ENCODE data around the gene RPS14.
A peak's percentile ranks its signal among the peaks of the same experiment; 100 is the strongest.

Gene RPS14

DNA sequence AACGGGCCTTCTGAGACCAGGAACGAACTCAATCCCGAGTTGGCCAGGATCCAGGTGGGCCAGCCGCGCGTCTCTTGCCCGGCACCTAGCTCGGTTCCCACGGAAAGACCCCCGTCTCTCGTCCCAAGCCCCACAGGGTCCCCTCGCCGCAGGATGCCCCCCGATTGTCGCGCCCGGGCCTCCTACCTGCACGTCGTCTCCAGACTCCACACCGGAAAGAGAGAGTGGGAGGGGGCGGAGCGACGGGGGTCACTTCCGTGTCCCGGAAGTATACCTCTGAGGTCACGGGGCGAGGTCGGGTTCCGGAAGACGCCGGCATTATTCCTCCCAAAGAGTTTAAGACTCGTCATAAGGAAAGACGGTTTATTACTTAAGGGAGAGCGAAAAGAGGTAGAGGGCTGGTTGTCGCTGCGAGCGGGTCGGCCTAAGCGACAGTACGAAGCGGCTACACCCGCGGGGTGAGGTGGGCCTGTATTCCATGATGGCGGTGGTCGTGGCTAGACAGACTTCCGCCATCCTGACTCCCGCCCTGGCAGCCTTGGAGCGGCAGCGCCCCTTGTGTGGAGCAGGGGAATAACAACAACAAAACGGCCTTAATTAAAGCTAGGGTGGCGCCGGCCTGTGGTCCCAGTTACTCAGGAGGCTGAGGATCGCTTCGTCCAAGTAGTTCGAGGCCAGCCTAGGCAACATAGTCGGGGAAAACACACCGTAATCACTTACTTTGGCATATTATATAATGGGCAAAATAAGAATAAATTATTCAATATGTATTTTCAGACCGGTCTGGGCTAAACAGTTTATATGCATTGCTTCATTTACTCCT lies at the start of gene RPS14:
RPS14 (minus strand) TSS at position 223 of the 823 bp plus-strand sequence. CDS start 2,006 bp downstream, outside the sequence.
- peak; percentile 92 for DNase-seq

DNA sequence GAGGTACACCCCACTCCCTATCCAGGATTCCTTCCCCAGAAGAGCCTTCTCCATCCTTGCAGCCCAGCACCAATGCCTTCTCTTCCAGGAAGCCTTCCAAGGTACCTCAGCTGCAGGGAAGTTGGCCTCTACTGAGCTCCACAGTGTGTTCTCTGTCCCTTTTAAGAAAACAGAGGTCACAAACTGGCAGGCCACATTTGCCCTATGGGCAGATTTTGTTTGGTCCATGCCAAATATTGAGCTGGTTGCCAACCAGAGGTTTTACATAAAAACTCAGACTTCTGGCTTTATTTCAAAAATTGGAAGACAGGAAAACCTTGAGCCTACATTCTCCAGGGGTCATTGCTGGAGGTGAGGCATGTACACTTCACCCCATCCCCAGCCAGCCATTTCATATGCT lies 49.4 kb upstream of the RPS14 start:
- no peak for DNase-seq

DNA sequence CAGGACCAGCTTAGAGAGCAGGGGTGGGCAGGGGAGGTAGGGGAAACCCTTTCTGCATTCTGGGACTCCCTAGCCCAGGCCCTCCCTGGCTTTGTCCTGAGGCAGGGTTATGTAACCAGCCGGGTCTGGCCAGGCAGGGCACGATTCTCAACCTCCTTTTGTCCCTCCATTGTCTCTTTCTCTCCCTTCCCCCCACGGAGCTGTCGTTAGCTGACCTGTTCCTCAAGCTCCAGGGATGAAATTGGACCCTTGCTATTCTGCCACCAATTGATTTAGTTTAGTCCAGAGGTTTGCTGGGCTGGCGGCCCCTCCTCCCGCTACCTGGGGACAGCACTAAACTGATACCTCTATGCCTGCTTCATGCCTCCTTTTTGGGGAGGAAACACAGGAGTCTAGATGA lies 49.0 kb upstream of the RPS14 start:
- no peak for DNase-seq

DNA sequence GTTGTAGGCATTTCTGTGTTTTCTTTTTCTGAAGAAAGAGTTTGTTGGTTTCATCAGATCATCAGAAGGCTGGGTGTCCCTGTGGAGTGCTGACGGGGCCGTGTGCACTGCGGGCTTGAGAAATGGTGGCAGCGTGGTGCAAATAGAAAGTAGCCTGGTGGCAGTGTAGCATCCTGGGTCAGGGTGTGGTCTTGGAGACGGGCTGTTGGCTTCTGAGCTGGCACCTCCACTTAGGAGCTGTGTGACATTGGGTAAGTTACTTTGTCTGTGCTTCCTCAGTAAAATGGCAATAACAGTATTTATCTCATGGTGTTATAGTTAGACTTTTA lies 48.4 kb upstream of the RPS14 start:
- DNase-seq, result no peak

DNA sequence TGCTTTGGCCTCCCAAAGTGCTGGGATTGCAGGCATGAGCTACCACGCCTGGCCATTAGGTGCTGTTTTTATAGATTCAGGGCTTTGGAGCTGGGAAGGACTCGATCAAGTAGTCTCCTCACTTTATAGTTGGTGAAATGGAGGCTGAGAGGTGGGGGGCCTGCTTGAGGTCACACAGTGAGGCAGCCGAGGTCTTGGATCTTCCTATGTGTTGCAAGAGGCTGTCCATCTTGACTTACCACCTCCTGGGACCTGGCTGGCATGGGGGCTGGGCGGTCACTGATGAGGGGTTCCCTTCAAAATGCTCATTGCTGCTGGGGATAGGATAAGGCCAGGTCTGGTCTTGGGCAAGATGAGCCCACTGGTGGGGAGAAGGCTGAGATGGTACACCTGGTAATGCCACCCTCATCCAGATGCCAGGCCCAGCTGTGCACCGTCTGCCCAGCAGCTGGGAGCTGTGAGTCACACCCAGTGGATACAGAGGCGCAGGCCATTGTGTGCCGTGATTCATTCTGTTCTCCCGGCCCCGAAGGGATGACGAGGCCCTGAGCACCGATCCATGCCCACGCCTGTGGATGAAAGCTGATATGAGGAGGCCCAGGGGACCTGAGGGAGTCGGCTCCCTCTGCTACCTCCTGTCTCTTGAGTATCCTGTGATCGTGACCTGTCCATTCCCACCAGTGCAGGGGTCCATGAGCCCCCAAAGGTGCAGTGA lies 47.9 kb upstream of the RPS14 start:
- no peak for DNase-seq

DNA sequence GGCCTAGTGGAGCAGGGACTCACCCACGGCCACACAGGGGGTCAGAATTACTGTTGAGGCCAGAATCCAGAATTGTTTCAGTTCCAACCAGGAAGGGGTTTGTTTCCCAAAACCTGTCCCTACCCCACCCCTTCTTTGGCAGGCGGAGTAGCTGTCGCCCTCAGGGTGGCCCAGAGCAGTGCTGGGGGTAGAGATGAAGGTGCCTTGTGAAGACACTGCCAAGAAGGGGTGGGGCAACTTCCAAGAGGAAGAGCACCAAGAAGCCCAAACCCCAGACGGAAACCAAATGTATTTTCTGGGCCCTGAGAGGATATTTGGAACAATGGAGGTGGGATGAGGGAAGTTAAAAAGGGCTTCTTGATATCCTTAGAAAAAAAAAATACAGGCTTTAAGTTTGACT lies 47.0 kb upstream of the RPS14 start:
- no peak for DNase-seq

DNA sequence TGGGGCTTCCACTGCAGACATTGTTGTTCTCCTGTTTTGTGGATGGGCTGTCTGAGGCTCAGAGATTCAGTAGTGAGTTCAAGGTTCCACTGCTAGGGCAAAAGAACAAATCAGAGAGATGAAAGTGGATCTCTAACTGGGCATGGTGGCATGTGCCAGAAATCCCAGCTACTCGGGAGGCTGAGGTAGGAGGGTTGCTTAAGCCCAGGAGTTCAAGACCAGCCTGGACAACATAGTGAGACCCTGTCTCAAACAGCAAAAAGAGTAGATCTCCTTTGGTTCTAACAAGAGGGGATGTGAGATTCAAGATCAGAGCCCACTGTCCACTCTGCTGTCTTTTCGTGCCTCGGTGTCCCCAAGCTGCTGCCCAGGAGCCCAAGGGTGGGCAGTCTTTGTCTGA lies 46.6 kb upstream of the RPS14 start:
- no peak for DNase-seq

DNA sequence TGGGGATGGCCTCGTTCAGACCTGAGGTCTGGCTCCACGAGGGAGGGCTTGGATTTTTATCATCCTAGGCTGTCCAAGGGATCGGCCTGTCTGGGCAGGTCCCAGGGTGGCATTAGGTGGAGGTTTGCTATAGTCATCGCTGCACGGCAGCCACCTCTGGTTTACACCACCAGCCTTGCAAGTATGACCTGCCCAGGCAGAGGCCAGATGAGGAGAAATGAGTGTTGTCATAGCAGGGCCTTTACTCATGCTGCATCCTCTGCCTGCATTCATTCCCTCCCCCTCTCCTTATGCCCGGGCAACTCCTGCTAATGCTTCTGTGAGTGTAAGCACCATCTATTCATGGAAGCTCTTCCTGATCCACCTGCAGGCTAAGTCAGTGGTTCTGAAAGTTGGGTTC lies 43.1 kb upstream of the RPS14 start:
- no peak for DNase-seq

DNA sequence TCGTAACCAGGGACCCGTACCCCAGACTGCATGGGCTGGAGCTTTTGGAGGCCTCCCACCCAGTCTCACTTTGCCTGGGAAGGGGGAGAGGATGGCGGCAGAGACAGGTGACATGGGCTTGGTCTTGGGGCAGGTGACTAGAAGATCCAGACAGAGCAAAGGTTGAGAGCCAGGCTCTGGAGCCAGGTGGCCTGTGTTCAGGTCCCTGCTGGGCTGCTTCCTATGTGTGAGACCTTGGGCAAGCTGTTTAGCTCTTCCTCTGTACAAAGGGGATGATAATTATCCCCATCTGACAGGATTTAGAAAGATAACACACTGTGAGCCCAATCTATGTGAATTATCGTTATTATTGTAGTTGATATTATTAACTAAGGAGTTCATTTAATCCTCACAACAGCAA lies 42.3 kb upstream of the RPS14 start:
- no peak for DNase-seq

DNA sequence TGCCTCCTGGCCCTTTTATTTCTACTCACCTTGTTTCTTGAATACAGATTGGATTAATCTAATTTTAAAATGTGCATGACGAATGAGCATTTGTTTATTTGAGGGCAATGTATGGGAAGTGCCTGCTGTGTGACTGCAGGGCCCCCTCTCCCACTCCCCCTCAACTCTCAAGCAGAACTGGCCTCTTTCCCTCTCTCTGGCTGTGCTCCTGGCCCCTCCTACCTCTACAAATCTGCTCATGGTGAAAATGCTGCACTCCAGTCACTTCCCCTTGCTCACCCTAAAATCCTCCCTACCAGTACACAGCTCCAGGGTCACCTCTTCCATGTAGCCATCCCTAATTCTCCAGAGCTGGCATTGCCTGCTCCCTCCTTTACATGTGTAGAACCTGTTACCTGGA lies 41.2 kb upstream of the RPS14 start:
- DNase-seq, result no peak

DNA sequence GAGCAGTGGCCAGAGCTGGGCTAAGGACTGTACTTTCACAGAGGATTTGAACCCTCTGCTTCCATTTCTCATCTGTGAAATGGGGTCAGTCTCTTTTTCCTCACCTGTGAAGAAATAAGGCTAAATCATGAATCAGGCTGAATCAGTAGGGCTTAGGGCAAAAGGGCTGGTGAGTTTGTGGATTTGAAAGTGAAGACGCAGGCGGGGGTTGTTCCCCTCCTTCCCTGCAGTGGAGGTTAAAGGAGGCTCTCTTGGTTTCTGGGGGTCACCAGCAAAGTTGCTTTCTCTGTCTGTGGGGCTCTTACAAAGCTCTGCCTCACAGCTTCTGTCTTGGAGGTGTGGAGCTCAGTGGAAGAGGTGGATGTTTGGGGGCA lies 40.7 kb upstream of the RPS14 start:
- no peak for DNase-seq

DNA sequence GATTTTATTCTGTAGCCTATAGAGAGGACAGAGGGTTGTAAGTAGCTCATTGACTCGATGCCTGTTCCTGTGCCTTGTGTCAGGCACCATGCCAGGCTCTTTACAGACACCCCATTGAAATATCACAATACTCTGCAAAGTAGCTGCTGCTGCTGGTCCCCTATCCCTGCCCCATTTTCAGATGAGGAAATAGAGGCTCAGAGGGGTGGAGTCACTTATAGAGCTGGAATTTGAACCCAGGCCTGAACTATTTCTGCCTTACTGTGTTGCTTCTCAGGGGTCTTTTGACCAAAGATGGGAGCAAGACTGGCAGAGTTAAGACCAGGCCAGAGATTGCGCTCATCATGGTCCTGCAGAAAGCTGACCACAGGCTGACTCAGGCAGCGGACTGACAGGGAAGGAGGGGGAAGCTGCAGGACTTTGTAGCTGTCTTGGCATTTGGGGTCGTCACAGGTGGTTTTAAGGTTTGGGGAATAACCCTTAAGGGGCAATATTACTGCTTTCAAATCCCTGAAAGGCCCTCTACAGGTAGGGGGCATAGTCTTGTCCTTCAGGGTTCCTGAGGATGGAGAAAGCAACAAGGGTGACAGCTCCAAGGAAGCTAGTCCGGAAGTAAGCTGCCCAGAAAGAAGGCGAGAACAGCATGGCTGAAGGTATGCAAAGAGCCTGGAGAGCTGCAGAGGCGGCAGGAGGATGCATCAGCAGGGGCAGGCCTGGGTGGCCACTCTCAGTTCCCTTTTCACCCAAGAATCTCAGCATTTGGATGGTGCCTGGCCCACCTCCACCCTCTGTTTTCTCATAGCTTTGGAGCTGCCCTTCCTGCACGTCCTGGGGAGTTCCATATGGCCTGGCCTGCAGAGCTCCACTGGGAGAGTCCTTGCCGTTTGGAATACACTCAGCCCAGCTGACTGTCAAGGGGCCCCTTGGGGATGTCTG lies 40.1 kb upstream of the RPS14 start:
- DNase-seq, result peak; percentile 51

DNA sequence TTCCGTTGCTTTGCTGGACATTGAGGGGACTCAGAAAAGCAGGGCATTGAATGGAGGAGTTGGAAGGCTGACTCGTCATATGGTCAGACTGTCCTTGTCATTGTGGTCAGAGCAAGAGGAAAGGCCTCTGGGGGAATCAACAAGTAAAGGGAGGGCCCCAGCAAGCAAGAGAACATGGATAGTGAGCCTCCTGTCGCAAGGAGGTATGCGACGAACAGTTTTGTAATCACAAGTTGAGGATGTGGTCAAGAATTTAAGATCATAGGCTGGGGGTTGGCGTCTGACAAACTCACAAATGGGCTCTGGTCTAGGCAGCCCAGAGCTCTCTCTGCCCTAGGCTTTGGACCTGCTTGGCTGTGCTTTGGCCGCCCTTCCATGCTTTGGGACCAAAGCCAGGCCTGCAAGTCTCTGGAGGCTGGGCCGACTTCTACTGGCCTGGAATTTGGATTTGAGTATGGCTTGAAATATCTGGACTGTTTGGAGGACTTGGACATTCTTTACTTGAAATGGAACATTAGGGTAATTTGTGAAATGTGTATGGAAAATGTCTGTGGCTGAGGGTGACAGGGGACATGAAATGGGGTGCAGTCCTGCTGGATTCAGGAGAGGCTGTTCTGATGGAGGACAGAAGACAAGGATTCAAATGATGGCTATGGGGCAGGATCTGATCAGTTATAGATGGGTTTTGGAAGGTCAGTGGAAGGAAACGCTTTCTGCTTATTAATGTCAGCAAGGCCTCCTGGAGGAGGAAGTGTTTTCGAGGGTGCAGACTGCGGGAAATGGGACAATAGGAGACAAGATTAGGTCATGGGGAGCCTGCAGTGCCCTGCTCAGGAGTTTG lies 39.2 kb upstream of the RPS14 start:
- DNase-seq, result peak; percentile 50

DNA sequence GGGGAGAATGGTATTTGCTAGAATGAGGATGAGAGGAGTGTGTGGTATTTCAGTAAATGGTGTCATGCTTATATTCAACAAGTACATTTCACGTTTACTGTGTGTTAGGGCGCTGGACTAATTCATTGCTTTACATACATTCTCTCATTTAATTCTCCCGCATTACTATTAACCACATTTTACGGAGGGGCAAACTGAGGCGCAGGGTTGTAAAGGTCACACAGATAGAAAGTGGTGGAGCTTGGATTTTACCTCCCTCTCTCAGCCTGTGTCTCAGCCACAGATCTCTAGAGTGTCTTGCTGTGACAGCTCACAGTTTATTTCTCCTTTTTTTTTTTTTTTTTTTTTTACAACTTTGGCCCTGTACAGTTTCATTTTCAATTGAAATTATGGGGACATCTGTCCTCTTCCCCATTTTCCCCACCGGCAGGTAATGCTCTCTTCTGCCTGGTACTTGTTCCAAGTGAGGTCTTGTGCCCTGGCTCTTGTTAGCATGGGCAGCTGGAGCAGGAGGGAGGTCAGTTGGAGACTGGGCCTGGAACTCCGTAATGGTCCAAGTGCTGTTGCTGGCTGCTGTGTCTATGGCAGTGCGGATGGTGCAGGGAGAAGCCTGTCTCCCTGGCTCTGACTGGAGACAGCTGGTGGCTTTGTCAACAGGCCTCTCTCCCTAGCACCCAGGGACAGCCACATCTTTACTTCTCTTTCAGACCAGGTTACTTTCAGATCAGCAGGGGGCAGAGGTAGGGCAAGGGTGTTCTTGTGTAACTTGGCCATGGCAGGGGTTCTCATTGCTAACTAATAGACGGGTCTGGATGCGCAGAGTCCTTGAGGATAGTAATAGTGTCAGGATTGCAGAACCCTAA lies 37.9 kb upstream of the RPS14 start:
- DNase-seq, result no peak

DNA sequence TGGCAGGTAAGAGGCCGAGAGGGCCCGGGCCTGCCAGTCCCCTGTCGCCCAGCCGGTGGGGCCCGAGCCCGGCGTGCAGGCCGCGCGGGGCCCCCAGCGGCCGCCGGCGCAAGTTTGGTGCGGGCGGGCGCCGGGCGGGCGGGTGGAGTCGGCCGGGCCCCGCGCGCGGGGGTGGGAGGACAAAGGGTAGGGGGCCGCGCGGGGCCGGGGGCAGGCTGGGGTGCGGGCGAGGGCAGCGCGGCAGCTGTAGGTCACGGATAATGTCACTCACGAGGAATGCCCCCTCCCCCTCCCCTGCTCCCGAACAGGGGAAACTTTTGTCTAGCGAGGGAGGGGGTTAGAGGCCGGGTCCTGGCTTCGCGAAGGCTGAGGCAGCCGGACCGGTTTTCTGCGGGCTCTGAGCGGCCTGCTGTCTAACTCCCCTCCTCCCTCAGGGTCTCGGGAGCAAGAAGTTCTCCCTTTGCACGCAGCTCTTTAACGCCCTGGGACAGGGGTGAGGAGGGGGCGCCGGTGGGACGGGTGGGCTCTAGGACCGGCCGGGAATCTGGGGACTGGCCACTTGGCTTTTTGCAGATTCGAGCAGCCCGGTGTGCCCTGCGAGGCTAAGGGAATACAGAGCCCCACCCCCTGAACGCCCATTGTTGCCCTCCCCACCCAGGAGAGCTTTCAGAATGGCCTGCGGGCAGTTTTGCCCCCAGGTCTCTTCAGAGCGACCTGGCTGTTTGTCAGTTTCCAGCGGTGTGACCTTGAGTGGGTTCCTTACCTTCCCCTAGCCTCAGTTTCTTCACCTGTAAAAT lies 37.1 kb upstream of the RPS14 start:
- peak; percentile 27 for DNase-seq

DNA sequence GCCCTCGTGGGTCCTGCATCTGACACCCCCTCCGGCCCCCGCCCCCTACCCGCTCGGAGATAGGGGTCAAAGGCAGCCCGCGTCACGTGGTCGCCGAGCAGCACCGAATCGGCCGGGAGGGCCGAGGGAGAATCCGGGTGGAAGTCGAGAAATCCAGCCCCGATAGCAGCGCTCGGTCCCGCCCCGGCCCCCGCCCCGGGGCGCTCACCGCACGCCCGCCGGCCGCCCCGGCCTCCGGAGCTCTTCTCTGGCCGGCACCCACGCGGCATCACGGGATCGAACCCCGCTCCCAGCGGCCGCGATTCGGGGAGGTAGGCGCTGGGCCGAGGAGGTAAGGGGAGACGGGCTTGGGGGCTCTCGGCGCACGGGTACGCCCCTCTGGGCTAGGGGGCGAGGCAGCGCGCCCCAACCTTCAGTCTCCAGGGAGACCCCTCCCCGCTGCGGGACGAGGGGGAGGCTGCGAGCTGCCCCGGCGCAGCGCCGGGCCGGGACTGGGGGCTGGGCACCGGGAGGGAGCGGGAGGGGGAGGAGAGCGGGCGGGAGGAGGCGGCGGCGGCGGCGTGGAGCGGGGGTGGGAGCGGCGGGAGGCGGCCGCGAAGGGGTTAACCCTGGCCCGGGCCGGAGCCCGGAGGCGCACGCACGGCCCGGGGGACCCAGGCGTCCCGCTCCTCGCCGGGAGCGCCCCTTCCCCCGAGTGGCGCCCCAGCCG lies 36.3 kb upstream of the RPS14 start:
- no peak for DNase-seq

DNA sequence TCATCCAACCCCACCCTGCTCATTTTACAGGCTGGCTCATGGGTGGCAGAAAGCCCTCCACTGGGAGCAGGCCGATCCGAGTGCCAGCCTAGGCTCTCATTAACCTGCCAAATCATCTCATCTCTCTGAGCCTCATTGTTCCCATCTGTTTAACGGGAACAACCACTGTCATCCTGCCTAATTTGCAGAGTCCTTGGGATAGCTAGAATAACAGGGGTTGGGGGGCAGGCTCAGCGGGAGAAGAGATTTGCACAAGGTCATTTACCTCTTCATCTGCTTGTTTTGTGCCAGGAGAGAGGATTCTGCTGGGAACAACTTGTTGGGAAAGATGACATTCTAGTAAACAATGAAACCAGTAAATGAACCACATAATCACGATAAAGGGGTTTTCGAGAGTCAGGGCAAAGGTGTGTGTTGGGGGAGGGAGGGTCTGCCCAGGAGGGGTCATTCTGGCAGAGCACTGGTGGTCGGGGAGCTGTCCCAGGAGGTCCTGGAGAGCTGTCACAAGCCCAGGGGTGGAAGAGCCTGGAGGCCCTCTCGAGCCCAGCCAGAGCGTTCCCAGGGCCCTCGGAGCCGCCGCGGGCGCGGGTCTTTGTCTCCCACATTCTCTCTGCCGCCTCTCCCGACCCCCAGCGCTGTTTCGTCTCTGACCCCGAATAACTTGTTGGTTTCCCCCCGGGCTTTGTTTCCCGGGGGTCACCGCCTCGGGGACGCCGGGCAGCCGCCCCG lies 35.6 kb upstream of the RPS14 start:
- no peak for DNase-seq

DNA sequence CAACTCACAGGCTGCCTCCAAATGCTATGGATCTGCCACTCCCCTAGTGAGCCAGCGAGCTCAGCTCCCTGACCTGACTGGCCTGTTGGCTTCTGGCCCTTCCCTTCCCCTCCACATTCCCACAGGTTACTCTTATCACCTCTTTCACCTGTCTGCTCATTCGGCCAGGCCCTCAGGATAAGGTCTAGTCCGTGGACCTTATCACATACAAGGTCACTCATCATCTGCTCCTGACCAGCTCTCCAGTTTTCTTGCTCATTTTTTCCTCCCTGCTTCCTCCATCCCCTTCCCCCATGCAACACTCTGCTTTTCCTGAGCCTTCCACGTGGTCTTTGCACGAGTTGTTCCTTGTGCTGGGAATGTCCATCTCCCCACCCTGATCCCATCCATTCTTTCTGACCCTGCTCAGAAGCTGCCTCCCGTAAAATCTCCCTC lies 32.5 kb upstream of the RPS14 start:
- no peak for DNase-seq

DNA sequence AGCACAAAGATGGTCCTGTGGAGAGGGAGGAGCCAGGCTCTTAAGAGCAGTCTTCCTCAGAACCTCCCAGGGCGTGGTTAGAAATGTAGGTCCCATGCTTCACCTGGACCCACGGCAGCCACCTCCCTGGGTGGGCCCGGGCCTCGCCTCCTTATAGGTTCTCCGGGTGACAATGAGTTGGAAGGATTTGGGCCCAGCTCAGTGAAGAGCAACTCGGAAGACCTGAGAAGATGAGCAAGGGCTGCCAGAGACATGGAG lies 32.1 kb upstream of the RPS14 start:
- no peak for DNase-seq

DNA sequence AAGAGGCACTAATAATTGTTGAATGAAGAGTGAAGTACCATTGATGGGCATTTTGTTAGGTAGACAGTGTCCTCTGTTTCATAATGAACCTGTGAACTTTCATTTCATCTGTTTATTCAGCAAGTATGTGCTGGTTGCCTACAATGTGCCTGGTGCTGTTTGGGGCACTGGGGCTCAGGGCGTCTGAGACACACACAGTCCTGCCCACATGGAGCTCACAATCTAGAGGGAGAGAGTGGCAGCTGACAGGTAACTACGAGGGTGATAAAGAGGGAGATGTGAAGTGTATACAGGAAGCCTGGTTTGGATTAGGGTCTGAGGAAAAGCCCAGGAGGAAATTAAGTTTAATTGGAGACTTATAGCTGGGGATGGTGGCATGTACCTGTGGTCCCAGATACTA lies 29.9 kb upstream of the RPS14 start:
- no peak for DNase-seq
